Activated T-helper 1 cell treated with anti-CD3 and anti-CD28 coated beads, Interleukin-2, amount 50 U/mL, for 16 hours (primary cell): ENCODE data around the gene ZNF396.

Experiments used
- DNase-seq, 2 donors: peaks; one replicate each; pipeline ENCODE4 v3.0.0-alpha.2; 2020; ENCODE audit warnings: low read depth in 1 of 2, low spot score in 1 of 2

Gene ZNF396

GRCh38 chr18:35386600-35387100 lies 9.5 kb upstream of the ZNF396 start:
- DNase-seq: peak; percentile 18 to 31

GRCh38 chr18:35383136-35383535 lies 6.0 kb upstream of the ZNF396 start:
- DNase-seq: no peak

GRCh38 chr18:35379421-35379820 lies 2.3 kb upstream of the ZNF396 start:
- no peak for DNase-seq

GRCh38 chr18:35378574-35378896 lies 1.4 kb upstream of the ZNF396 start:
- DNase-seq: no peak

- no peak for DNase-seq
These were observed 887 bp upstream of the ZNF396 start for GRCh38 chr18:35377875-35378573.

- DNase-seq: no peak
These were observed 770 bp downstream of the ZNF396 start for GRCh38 chr18:35376393-35376741.

GRCh38 chr18:35374708-35375107 lies 2.4 kb downstream of the ZNF396 start:
- no peak for DNase-seq

- no peak for DNase-seq
These were observed 5.5 kb downstream of the ZNF396 start for GRCh38 chr18:35371412-35372195.

GRCh38 chr18:35369126-35369525 lies 8.0 kb downstream of the ZNF396 start:
- no peak for DNase-seq

GRCh38 chr18:35368595-35368994 lies 8.5 kb downstream of the ZNF396 start:
- DNase-seq: no peak

GRCh38 chr18:35362531-35362930 lies 14.6 kb downstream of the ZNF396 start:
- DNase-seq: no peak

- no peak for DNase-seq
These were observed 15.4 kb downstream of the ZNF396 start for GRCh38 chr18:35361570-35362321.

- peak; percentile 22 to 33 for DNase-seq
These were observed 22.0 kb downstream of the ZNF396 start for GRCh38 chr18:35355140-35355618.

- no peak for DNase-seq
These were observed 24.4 kb downstream of the ZNF396 start for GRCh38 chr18:35352778-35353177.

- DNase-seq: no peak
These were observed 24.9 kb downstream of the ZNF396 start for GRCh38 chr18:35352283-35352682.

- DNase-seq: no peak
These were observed 29.1 kb downstream of the ZNF396 start for GRCh38 chr18:35348001-35348400.

GRCh38 chr18:35345950-35346349 lies 31.2 kb downstream of the ZNF396 start:
- DNase-seq: no peak

- no peak for DNase-seq
These were observed 31.6 kb downstream of the ZNF396 start for GRCh38 chr18:35345460-35345921.

- no peak for DNase-seq
These were observed 32.2 kb downstream of the ZNF396 start for GRCh38 chr18:35344736-35345459.

GRCh38 chr18:35343936-35344735 lies 33.0 kb downstream of the ZNF396 start, which contains the start of gene ZNF24:
TSS of gene ZNF24 (minus strand) at chr18:35344420. CDS start at chr18:35340650, 3,770 bp downstream.
- DNase-seq: peak; percentile 79 to 85
